Measurements from ENCODE around the gene PSMB3.

The PSMB3 gene

GRCh38 chr17:38752308-38753070 is at the start of gene PSMB3:
Gene PSMB3 (plus strand): TSS chr17:38752741. CDS start chr17:38752827, 86 bp downstream.
- TF ChIP-seq CTCF (IDR thresholded peaks at IDR 0.05), result no peak

- no peak for TF ChIP-seq CTCF (IDR thresholded peaks at IDR 0.05)
Observed at GRCh38 chr17:38702916-38703741, 49.4 kb upstream of the PSMB3 start.

GRCh38 chr17:38703742-38704605 is 48.6 kb upstream of the PSMB3 start:
- no peak for TF ChIP-seq CTCF (IDR thresholded peaks at IDR 0.05)

- no peak for TF ChIP-seq CTCF (IDR thresholded peaks at IDR 0.05)
Observed at GRCh38 chr17:38704606-38705522, 47.7 kb upstream of the PSMB3 start, which contains the start of gene MLLT6. Gene MLLT6 (plus strand): TSS chr17:38705273. CDS start chr17:38705633, 360 bp downstream.

- TF ChIP-seq CTCF (IDR thresholded peaks at IDR 0.05), result no peak
Observed at GRCh38 chr17:38705523-38705802, 47.1 kb upstream of the PSMB3 start.

GRCh38 chr17:38705803-38706504 is 46.6 kb upstream of the PSMB3 start:
- no peak for TF ChIP-seq CTCF (IDR thresholded peaks at IDR 0.05)
